IPS DF 19.7 (cell line): ENCODE results near the gene PTGR2.
"Not testable (repeated sequence)": the region's sequence is repeated elsewhere in the genome, so short reads cannot be mapped to it uniquely, and the experiment has no call there.

Experiments
- DNase-seq: peaks from one replicate; pipeline ENCODE4 v3.0.0-alpha.2; 2013; ENCODE audit warnings: low read depth, low spot score

The PTGR2 gene

DNA sequence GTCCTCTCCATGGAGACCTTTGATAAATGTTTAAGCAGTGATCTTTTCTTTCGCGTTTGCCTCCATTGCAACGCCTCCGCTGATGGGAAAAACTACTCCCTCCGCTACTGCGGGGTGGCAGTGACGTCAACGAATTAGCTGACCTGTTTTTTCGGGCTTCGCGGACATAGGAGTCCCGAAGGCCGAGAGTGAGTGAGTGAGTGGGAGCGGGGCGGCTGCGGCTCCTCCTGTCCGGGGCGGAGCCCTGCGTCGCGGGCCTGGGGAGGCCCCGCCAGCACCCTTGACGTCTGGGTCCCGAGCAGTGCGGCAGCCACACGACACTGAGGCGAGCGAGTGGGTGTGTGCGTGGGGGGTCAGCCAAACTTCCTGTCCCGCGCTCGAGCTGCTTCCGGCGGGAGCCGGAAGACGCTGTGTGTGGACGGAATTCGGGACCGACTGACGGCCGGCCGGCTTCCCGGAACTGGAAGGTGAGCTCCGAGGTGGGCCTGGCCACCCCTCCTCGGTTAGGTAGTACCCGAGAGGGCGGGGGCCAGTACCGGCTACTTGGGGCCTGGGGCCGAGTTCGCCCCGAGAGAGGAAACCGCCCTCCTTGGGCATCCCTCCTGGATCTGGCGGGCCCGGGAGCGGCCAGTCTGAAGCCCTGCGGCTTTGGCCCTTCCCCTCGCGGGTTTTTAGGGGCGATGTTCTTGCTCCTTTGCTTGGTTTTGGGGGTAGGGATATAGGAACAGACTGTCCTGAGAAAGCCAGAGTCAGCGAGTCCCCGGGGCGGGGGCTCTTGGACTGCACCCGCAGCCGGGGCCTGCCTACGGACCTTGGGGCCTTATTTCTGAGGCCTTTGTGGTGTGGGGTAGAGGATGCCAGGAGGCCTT is 35.1 kb downstream of the PTGR2 start, which contains the start of gene ZNF410:
Gene ZNF410, plus strand, starts transcription at position 411 of the 869 bp plus-strand sequence. CDS start 5,317 bp downstream, outside the sequence.
- DNase-seq: peak; percentile 50

DNA sequence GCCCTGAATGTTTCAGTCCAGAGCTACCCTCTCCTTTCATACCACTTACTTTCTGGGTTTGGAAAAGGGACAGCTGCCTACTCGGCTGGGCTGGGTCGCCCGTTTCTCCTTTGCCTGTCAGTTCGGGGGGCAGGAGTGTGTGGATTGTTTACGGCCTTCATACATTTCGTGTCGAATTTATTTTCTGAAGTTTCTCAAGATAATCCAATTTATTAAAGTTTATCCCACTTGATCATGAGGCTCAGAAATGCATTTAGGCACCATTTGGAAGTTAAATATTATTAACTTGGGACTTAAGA is 35.6 kb downstream of the PTGR2 start:
- DNase-seq: no peak

DNA sequence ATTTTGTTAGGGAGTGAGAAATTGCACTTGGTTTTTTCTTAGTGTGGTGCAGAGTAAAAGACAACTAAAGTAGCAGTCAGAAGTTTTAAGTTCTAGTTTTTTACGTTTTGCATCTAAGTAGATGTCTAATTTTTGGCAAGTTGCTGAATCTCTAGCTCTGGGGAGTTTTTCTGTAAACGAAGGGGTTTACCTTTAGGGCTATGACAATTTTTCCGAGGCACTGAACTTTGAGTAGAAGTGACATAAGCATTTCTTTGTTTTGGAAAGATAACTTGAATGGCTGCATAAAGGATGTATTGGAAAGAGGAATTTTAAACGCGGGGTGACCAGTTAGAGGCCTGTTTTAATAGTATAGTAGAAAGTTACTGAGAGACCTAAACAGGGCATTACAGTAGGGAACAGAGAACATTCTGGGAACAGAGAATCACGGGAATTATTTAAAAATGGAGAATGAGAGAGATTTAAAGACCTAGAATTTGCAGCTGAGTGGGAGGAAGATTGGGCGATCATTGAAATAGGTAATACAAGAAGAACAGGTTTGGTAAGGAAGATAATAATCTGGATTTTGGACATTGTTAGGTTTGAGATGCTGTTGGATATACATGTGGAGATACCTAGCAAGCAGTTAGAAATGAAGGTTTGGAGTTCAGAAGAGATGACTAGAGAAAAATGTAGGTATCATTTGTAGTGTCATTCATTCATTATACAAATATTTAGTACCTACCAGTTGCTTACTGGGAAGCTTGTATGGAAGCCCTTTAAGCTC is 36.2 kb downstream of the PTGR2 start:
- DNase-seq: no peak

DNA sequence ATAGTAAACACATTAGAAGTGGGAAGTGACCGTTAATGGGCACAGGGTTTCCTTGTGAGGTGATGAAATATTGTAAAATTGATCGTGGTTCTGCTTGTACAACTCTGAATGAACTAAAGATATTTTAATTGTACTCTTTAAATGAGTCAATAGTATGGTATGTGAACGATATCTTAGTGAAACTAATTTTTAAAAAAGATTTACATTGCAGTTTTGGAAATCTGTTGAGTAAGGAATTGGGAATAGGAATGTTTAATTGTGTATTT is 36.8 kb downstream of the PTGR2 start:
- no peak for DNase-seq

DNA sequence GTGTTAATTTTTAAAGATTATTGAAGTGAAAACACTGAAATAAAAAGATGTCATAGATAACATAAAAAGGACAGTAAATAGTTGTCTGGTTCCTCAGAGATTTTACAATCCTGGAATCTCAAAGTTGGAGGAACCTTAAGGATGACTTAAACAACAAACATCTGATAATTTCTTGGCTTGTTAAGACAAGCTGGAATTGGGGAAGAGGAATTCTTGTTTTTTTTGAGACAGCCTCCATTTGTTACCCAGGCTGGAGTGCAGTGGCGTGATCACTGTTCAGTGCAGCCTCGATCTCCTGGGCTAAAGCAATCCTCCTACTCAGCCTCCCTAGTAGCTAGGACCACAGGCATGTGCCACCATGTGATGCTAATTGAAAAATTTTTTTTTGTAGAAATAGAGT is 37.3 kb downstream of the PTGR2 start:
- DNase-seq: no peak

DNA sequence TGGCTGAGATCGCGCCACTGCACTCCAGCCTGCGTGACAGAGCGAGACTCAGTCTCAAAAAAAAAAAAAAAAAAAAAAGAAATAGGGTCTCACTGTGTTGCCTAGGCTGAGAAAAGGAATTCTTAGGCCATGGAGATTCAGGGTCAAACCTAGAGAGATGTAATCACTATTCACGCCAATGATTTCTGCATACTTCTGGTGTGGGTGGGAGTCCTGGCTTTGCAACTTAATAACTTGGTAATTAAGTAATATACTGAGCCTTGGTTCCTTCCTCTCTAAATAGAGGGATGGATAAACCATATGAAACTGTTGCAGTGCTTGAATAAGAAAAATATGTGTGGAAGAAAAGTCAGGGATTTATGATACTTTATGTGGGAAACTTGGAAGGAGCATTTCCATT is 37.7 kb downstream of the PTGR2 start:
- DNase-seq: no peak

DNA sequence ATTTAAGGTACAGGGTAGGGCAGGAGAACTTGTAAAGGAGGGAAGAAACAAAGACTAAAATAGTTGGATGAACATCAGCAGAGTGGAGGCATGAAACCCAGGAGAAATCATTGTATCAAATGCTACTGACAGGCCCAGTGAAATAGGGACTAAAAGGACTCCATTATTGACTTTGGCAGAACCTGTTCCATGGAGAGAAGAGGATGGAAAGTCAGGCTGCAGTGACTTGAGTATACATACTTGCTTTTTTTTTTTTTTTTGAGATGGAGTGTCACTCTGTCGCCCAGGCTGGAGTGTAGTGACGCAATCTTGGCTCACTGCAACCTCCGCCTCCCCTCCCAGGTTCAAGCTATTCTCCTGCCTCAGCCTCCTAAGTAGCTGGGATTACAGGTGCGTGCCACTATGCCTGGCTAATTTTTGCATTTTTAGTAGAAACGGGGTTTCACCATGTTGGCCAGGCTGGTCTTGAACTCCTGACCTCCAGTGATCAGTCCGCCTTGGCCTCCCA is 42.6 kb downstream of the PTGR2 start:
- DNase-seq: not testable (repeated sequence)

DNA sequence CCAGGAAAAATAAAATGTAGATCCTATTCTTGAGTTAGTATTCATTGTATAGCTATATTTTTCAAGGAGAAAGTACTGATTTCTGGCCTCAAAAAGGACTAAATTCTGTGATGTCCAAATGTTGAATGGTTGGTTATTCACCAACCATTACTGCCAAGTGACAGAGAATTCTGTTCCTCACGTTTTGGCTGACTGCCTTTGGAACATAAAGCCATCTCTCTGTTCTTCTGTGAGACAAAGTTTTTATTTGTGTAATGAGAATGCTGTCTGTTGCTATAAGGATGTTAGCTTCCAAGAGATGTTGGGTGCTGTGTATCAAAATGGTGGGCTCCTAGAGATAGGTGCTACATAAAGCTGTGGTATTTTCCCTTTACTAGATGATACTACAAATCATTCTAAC is 44.3 kb downstream of the PTGR2 start:
- no peak for DNase-seq

DNA sequence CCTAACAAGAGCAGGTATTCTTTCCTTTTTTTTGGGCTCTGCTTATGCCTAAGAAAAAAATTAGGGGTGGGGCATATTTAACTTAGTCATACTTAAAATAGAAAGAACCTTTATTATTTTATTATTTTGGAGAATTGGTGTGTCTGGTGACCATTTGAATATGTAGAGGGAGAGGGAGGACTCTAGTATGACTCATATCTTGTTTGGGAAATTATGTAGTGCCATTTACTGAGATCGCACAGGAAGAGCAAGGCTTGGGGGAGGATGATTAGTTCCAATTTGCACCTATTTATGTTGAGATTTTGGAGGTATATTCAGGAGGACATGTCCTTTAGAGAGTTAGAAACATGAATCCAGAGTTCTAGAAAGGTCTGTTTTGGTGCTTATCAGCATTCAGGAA is 44.9 kb downstream of the PTGR2 start:
- DNase-seq: no peak

DNA sequence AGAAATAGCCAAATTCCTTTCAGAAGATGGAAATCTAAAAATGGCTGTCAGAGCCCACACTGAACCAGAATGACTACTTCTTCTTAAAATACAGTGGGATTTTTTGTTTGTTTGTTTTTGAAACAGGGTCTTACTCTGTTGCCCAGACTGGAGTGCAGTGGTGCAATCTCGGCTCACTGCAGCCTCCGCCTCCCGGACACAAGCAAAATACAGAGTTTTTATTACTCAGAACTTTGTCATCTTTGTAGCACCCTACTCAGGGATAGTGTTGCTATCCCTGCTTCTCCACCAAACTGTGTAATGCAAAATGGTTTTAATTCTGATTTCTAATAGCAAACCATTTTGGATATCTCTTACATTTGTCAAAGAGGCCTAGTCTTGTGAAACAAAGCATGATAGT is 51.4 kb downstream of the PTGR2 start:
- DNase-seq: no peak

DNA sequence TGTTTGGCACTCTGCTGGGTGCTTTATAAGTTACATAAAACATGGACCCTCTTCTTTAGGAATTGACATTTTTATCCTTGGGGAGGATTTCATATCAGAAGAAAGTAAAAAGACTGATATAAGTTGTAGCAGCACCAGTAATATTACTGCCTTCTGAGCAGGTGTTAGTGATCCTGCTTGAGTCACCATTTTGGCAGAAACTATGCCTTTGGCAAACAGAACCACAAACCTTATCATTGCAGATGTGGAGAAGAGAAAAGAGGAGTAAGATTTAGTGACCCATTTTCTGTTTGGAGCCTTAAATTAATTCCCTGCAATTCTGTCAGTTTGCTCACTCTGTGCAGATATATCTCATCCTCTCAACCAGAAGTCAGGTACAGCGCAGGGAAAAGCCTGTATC is 58.0 kb downstream of the PTGR2 start:
- DNase-seq: no peak

DNA sequence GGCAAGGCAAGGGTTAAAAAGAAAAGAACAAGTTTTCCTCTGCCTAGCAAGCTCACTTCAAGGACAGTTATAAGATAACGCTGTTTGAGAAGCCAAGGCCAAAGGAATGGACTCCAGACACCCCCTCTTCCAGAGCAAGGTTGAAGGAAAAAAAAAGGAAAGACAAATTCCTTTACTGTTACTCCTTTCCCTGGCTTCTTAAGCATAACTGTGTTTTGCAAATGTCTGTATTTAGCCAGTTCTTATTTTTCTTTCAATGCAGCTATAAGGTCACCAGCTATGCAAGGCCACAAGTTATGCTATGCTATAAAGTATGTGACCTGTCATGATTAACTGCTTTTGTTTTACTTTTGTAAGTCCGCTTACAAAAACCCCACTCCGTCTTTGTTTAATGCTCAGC is 61.6 kb downstream of the PTGR2 start:
- DNase-seq: no peak

DNA sequence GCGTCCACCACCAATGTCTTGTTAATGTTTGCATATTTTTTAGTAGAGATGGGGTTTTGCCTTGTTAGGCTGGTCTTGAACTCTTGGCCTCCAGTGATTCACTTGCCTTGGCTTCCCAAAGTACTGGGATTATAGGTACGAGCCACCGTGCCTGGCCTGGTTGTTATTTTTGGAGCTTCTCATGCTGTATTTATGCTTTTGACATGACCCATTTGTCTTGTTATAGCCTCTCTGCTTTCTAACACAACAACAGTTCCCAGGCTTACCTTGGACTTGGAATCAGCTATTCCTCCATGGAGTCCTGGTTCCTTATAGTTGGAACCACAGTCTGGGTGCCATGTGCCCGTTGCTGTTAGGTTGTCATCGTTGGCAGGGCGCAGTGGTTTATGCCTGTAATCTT is 64.7 kb downstream of the PTGR2 start:
- DNase-seq: no peak

DNA sequence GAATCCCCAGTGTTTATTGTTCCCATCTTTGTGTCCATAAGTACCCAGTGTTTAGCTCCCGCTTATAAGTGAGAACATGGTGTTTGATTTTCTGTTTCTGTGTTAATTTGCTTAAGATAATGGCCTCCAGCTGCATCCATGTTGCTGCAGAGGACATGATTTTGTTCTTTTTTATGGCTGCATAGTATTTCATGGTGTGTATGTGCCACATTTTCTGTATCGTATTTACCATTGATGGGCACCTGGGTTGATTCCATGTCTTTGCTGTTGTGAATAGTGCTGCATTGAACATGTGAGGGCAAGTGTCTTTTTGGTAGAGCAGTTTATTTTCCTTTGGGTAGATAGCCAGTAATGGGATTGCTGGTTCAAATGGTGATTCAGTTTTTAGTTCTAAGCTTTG is 67.8 kb downstream of the PTGR2 start:
- not testable (repeated sequence) for DNase-seq

DNA sequence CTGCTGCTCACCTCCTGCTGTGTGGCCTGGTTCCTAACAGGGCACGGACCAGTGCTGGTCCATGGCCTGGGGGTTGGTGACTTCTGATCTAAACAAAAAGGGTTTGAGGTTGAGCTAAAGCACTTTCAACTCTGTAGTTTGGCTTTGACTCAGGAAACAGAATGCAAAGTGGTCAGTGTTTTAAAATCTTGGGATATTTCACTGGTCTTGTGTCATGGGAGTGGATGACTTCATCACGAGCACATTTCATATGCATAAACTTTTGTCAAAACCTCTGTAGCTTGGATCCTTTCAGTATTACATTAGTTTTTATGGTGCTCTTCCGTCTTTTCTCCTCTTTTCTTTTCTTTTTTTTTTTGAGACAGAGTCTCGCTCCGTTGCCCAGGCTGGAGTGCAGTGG is 72.7 kb downstream of the PTGR2 start:
- DNase-seq: no peak
